HCT116 (cell line): Measurements from ENCODE around the gene OPCML. TPM values are rescaled to one million over a fixed set of nuclear protein-coding genes. Genes with fewer than 3 reads are reported as not detected.

Experiments used
- ATAC-seq: fragments of 200-7000 bp; cut with Tn5 transposase; 2 replicates; pipeline ENCODE4 v1.9.1; 2020; ENCODE audit warnings: mild to moderate bottlenecking, moderate library complexity
- BruUV-seq: library from RNA; stranded (reverse); fragments of 400-500 nt; replicated peaks from 2 replicates; lab custom pipeline; 2021; lab: Mats Ljungman, UMichigan
- CTCF ChIA-PET: fragments of 300-600 bp; sonication (Branson Sonifier 250); formaldehyde crosslinking; loops from one replicate; lab custom pipeline; 2021; ENCODE audit warnings: antibody characterized with exemption; lab: Charles Lee
- POLR2A ChIA-PET: fragments of 300-600, 350-600 bp; sonication (Branson Sonifier 250); formaldehyde crosslinking; loops from one replicate; lab custom pipeline; 2021; ENCODE audit warnings: antibody characterized with exemption; lab: Charles Lee
- RAD21 ChIA-PET, 2 experiments: fragments of 300-600 bp; sonication (Branson Sonifier 250); formaldehyde crosslinking; loops; one replicate each; lab custom pipeline; 2023; ENCODE audit warnings: low total read pairs in 2 of 2; ENCODE audit not compliant: uncharacterized antibody in 2 of 2, unreplicated experiment in 2 of 2, low non-redundant PET in 1 of 2; lab: Charles Lee
- DNase-seq: peaks from one replicate; pipeline ENCODE4 v3.0.0-alpha.2; 2010; ENCODE audit warnings: low read depth, low spot score
- H2AFZ ChIP-seq: fragments of 200-600 bp; shearing (Covaris generic), sonication (generic); 2 replicates; pipeline ENCODE4 v1.6.1; 2017; ENCODE audit warnings: low read depth, mixed run types, mixed read lengths, antibody characterized with exemption, low read length; ENCODE audit not compliant: poor library complexity, severe bottlenecking
- H3K27ac ChIP-seq: 2 replicates; pipeline ENCODE4 v1.5.1; 2012; ENCODE audit warnings: low read depth, low read length
- H3K27me3 ChIP-seq: fragments of 200-600 bp; sonication (generic); 2 replicates; pipeline ENCODE4 v1.6.1; 2016; ENCODE audit warnings: mixed run types, low read length, mixed read lengths; ENCODE audit not compliant: insufficient read depth
- H3K36me3 ChIP-seq, 2 experiments: fragments of 200-500 bp in 1 of 2; fragments of 200-600 bp in 1 of 2; sonication (Bioruptor generic) in 1 of 2; sonication (generic) in 1 of 2; 2 replicates each; pipeline versions ENCODE4 v1.5.1 to v1.6.1; 2014 to 2016; ENCODE audit warnings: low read length in 2 of 2, inconsistent platforms in 1 of 2, mixed read lengths in 1 of 2, mixed run types in 1 of 2; ENCODE audit not compliant: insufficient read depth in 2 of 2, control insufficient read depth in 1 of 2
- H3K4me1 ChIP-seq, 2 experiments: fragments of 200-600 bp in 1 of 2; sonication (generic) in 1 of 2; 2 replicates each; pipeline versions ENCODE4 v1.5.1 to v1.6.1; 2012 to 2017; ENCODE audit warnings: low read length in 2 of 2, inconsistent platforms in 1 of 2, mild to moderate bottlenecking in 1 of 2, mixed read lengths in 1 of 2, mixed run types in 1 of 2, moderate library complexity in 1 of 2; ENCODE audit not compliant: insufficient read depth in 2 of 2, control insufficient read depth in 1 of 2
- H3K4me2 ChIP-seq: fragments of 200-600 bp; sonication (generic); 2 replicates; pipeline ENCODE4 v1.6.1; 2017; ENCODE audit warnings: mixed run types, low read length, mixed read lengths
- H3K4me3 ChIP-seq, 2 experiments: fragments of 200-600 bp in 1 of 2; sonication (generic) in 1 of 2; replicated peaks in 1 of 2; 2 replicates each; pipeline ENCODE4 v1.5.1; 2011 to 2016; ENCODE audit warnings: low read length in 2 of 2, control low read depth in 1 of 2, low read depth in 1 of 2, mild to moderate bottlenecking in 1 of 2, mixed read lengths in 1 of 2, mixed run types in 1 of 2
- H3K79me2 ChIP-seq: fragments of 200-600 bp; sonication (generic); 2 replicates; pipeline ENCODE4 v1.6.1; 2017; ENCODE audit warnings: mild to moderate bottlenecking, mixed run types, low read length, moderate library complexity, mixed read lengths; ENCODE audit not compliant: insufficient read depth
- H3K9ac ChIP-seq: fragments of 200-600 bp; sonication (generic); 2 replicates; pipeline ENCODE4 v1.6.1; 2016; ENCODE audit warnings: low read length, mixed read lengths
- H3K9me2 ChIP-seq: fragments of 200-600 bp; sonication (generic), shearing (Covaris generic); 2 replicates; pipeline ENCODE4 v1.6.1; 2017; ENCODE audit warnings: mixed run types, mild to moderate bottlenecking, moderate library complexity; ENCODE audit not compliant: insufficient read depth
- H3K9me3 ChIP-seq, 2 experiments: fragments of 200-500 bp in 1 of 2; fragments of 200-600 bp in 1 of 2; sonication (Bioruptor generic) in 1 of 2; sonication (generic) in 1 of 2; 2 replicates each; pipeline ENCODE4 v1.6.1; 2014 to 2017; ENCODE audit warnings: low read length in 2 of 2, mixed read lengths in 2 of 2, inconsistent platforms in 1 of 2, low read depth in 1 of 2, mild to moderate bottlenecking in 1 of 2, mixed run types in 1 of 2, moderate library complexity in 1 of 2; ENCODE audit not compliant: control insufficient read depth in 1 of 2, insufficient read depth in 1 of 2
- H4K20me1 ChIP-seq: fragments of 200-600 bp; sonication (generic), shearing (Covaris generic); 2 replicates; pipeline ENCODE4 v1.6.1; 2017; ENCODE audit warnings: mixed run types, mild to moderate bottlenecking, moderate library complexity; ENCODE audit not compliant: insufficient read depth
- CEBPB ChIP-seq: IDR thresholded peaks from 2 replicates; pipeline ENCODE4 v1.6.1; 2012; ENCODE audit warnings: low read depth
- CTCF ChIP-seq, 3 experiments: fragments of 200-600 bp in 1 of 3; sonication (generic) in 1 of 3; IDR thresholded peaks in 2 of 3; conservative IDR thresholded peaks in 1 of 3; 2 replicates each; pipeline ENCODE4 v1.5.1; 2012 to 2017; ENCODE audit warnings: low read depth in 2 of 3, low read length in 2 of 3, antibody characterized with exemption in 1 of 3, borderline replicate concordance in 1 of 3, control low read depth in 1 of 3, mild to moderate bottlenecking in 1 of 3, mixed read lengths in 1 of 3, mixed run types in 1 of 3, moderate library complexity in 1 of 3; ENCODE audit not compliant: insufficient read depth in 1 of 3
- EGR1 ChIP-seq: IDR thresholded peaks from 2 replicates; pipeline ENCODE4 v1.6.1; 2012; ENCODE audit warnings: low read depth
- ELF1 ChIP-seq: IDR thresholded peaks from 2 replicates; pipeline ENCODE4 v1.6.1; 2012; ENCODE audit warnings: low read depth, borderline replicate concordance
- POLR2A ChIP-seq: IDR thresholded peaks from 2 replicates; pipeline ENCODE4 v1.7.0; 2011; ENCODE audit warnings: borderline replicate concordance; ENCODE audit not compliant: insufficient read depth, insufficient read length; ENCODE audit errors: extremely low read depth
- REST ChIP-seq: IDR thresholded peaks from 2 replicates; pipeline ENCODE4 v1.6.1; 2012; ENCODE audit warnings: low read depth
- SIN3A ChIP-seq: IDR thresholded peaks from 2 replicates; pipeline ENCODE4 v1.6.1; 2012; ENCODE audit warnings: low read depth
- SRF ChIP-seq: IDR thresholded peaks from 2 replicates; pipeline ENCODE4 v1.6.1; 2012; ENCODE audit warnings: low read depth
- ZBTB33 ChIP-seq: IDR thresholded peaks from 2 replicates; pipeline ENCODE4 v1.6.1; 2011; ENCODE audit warnings: mild to moderate bottlenecking, low read length, moderate library complexity; ENCODE audit not compliant: insufficient replicate concordance; ENCODE audit errors: extremely low read depth
- ZFX ChIP-seq: fragments of 450-650 bp; IDR thresholded peaks from 2 replicates; pipeline ENCODE4 v1.6.1; 2017
- ZNF274 ChIP-seq: fragments of 200-500 bp; sonication (Bioruptor generic); IDR thresholded peaks from 2 replicates; pipeline ENCODE4 v1.6.1; 2014; ENCODE audit warnings: mild to moderate bottlenecking, low read depth, low read length, inconsistent platforms
- intact Hi-C: fragments of 100-400 bp; cut with micrococcal nuclease; formaldehyde crosslinking; loops from 2 replicates; pipeline ENCODE4 v1.10.0; 2022
- total RNA-seq: library from RNA; stranded (reverse); gene quantifications from one replicate; pipeline ENCODE4 v1.2.1, GENCODE V29; 2021; ENCODE audit not compliant: unreplicated experiment

The OPCML gene
- total RNA-seq, 1 experiment from 2014 or later: not detected

GRCh38 chr11:133366147-133366546, 166.2 kb downstream of the OPCML start:
- no peak overlapping the region for H2AFZ ChIP-seq
- POLR2A ChIA-PET: interaction anchor here (0.6 kb wide), 1 partner anchor 79 kb away, joined by 3 read pairs; no protein-coding TSS in a partner anchor
- H4K20me1 ChIP-seq: no peaks in the 10 kb centered on the region
- H3K4me1 ChIP-seq: no peaks in the 10 kb centered on the region
- H3K9me2 ChIP-seq: no peaks in the 10 kb centered on the region
- no peak overlapping the region for H3K4me2 ChIP-seq
- H3K4me3 ChIP-seq: no peak overlapping the region
- CTCF ChIA-PET: no interaction called here
- intact Hi-C loops: no loop called here
- no peak for DNase-seq
- H3K9me3 ChIP-seq: peaks cover 3 to 7% of the 10 kb centered on the region in 2 experiments; a peak in 2 of 4 replicates
- no peaks in the 10 kb centered on the region for H3K36me3 ChIP-seq
- no peaks in the 10 kb centered on the region for H3K79me2 ChIP-seq
- TF ChIP-seq ELF1: no peak
- no peak for TF ChIP-seq EGR1
- TF ChIP-seq ZFX: no peak
- no peak for TF ChIP-seq REST
- TF ChIP-seq SRF: no peak
- no peak for TF ChIP-seq SIN3A
- no peak for TF ChIP-seq POLR2A
- TF ChIP-seq, all 23 proteins: peak for 0
- BruUV-seq: no TSS peak
- RAD21 ChIA-PET: no interaction called here
- H3K27me3 ChIP-seq: no peaks in the 10 kb centered on the region
- no peak overlapping the region for H3K9ac ChIP-seq
- no peak for ATAC-seq
- no peak overlapping the region for H3K27ac ChIP-seq

- H3K9me3 ChIP-seq: peaks cover 0 to 7% of the 10 kb centered on the region in 2 experiments; a peak in 2 of 4 replicates
- no peaks in the 10 kb centered on the region for H3K79me2 ChIP-seq
- no peaks in the 10 kb centered on the region for H3K9me2 ChIP-seq
- intact Hi-C loops: no loop called here
- ChIA-PET POLR2A (no interaction called here), RAD21 (no interaction called here), CTCF (no interaction called here)
- BruUV-seq: no TSS peak
- no peaks in the 10 kb centered on the region for H3K4me1 ChIP-seq
- DNase-seq (no peak), ATAC-seq (no peak)
- H3K4me2 ChIP-seq: no peak overlapping the region
- no peak overlapping the region for H3K27ac ChIP-seq
- H4K20me1 ChIP-seq: no peaks in the 10 kb centered on the region
- no peak overlapping the region for H2AFZ ChIP-seq
- no peaks in the 10 kb centered on the region for H3K27me3 ChIP-seq
- H3K4me3 ChIP-seq: no peak overlapping the region
- no peaks in the 10 kb centered on the region for H3K36me3 ChIP-seq
- H3K9ac ChIP-seq: no peak overlapping the region
- TF ChIP-seq ZNF274 (no peak), CTCF (IDR thresholded peaks at IDR 0.05 in 2 of 3, conservative IDR thresholded peaks at IDR 0.05 in 1 of 3; ENCODE audit: borderline replicate concordance in 1 of 3, insufficient read depth in 1 of 3, low read depth in 2 of 3, low read length in 2 of 3) (no peak), CEBPB (no peak), ELF1 (no peak), ZBTB33 (no peak)
Measured at GRCh38 chr11:133362916-133363315, 169.4 kb downstream of the OPCML start.
